Body of pancreas (tissue), 4 donors: ENCODE results near the gene NFYC. TPM values are rescaled to one million over a fixed set of nuclear protein-coding genes. Genes with fewer than 3 reads are reported as not detected.

ENCODE experiments used
- ATAC-seq: fragments of 150-250 bp; one replicate; pipeline ENCODE4 v1.9.1; 2016
- DNase-seq, 4 donors: peaks; one replicate each; pipeline ENCODE4 v3.0.0-alpha.2; 2019
- H3K27ac ChIP-seq, 4 donors: fragments of 200-600 bp; sonication (generic); 1 replicate in 3 of 4; 2 replicates in 1 of 4; pipeline versions ENCODE4 v1.5.1 to v1.6.1; 2016 to 2019; ENCODE audit warnings: mild to moderate bottlenecking in 1 of 4, mixed read lengths in 1 of 4, moderate library complexity in 1 of 4
- H3K27me3 ChIP-seq, 2 donors: fragments of 200-600 bp; sonication (generic); one replicate each; pipeline ENCODE4 v1.6.0; 2016; ENCODE audit warnings: mild to moderate bottlenecking in 1 of 2
- H3K36me3 ChIP-seq, 2 donors: fragments of 200-600 bp; sonication (generic); replicated peaks in 1 of 2; 2 replicates each; pipeline ENCODE4 v1.5.1; 2016; ENCODE audit warnings: low read depth in 2 of 2; ENCODE audit not compliant: insufficient read depth in 1 of 2
- H3K4me1 ChIP-seq: fragments of 200-600 bp; sonication (generic); one replicate; pipeline ENCODE4 v1.6.0; 2016
- H3K4me3 ChIP-seq, 2 donors: fragments of 200-600 bp; sonication (generic); 1 replicate in 1 of 2; 2 replicates in 1 of 2; pipeline ENCODE4 v1.5.1; 2016 to 2019
- H3K9me3 ChIP-seq, 3 donors: fragments of 200-600 bp; sonication (generic); 1 replicate in 2 of 3; 2 replicates in 1 of 3; pipeline ENCODE4 v1.5.1; 2016
- CTCF ChIP-seq, 7 experiments: fragments of 450-650 bp in 4 of 7; fragments of 200-600 bp in 3 of 7; sonication (generic) in 3 of 7; IDR thresholded peaks; one replicate each; pipeline ENCODE4 v1.5.1; 2016 to 2019; ENCODE audit warnings: antibody characterized with exemption in 7 of 7
- POLR2A ChIP-seq, 3 donors: fragments of 450-650 bp; IDR thresholded peaks; one replicate each; pipeline ENCODE4 v1.6.1; 2016; ENCODE audit warnings: antibody characterized with exemption in 3 of 3, mild to moderate bottlenecking in 2 of 3
- WGBS, 2 donors: methylation state at CpG; one replicate each; pipeline ENCODE4 v1.1.5; 2017; 5-methylcytosine and 5-hydroxymethylcytosine counted together
- intact Hi-C: fragments of 100-400 bp; cut with DNase I; formaldehyde crosslinking; loops from one replicate; pipeline ENCODE4 v1.15.1; 2023
- total RNA-seq, 2 donors: library from RNA; depleted of rRNA; stranded (reverse); fragments of >200 nt; gene quantifications; one replicate each; pipeline ENCODE4 v1.1.0, GENCODE V29; 2016

The NFYC gene
- total RNA-seq, 2 donors from 2014 or later: 37.2 to 44.9 TPM

- ATAC-seq: no peak
- intact Hi-C loops: no loop called here
- H3K9me3 ChIP-seq: no peaks in the 10 kb centered on the region
- H3K36me3 ChIP-seq: no peaks in the 10 kb centered on the region
- TF ChIP-seq CTCF (IDR thresholded peaks at IDR 0.05) (no peak), POLR2A (IDR thresholded peaks at IDR 0.05) (no peak)
- no peak overlapping the region for H3K4me3 ChIP-seq
- no peak for DNase-seq
- H3K4me1 ChIP-seq: peaks cover 53% of the 10 kb centered on the region
- H3K27ac ChIP-seq: no peak overlapping the region
- 91 to 93% methylated on average over 4 of the region's 4 CpGs for WGBS, 2 donors
- H3K27me3 ChIP-seq: no peaks in the 10 kb centered on the region
Measured at GRCh38 chr1:40706626-40707025, 15.1 kb downstream of the NFYC start.

DNA sequence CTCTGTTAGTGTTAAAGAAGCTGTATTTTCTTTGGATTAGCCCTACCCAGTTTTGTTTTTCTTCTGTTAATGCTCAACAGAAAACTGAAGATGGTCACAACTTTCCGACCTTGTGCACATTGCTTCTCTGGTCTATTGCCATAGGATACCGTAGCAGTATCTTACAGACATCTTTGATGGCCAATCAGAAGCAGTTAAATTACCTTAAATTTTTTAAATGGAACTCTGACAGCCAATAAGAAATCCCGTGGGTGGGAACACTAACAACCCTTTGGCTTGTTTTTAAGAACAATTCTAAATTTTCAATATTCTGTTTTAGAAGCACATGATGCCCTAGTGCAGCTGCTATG lies 17.2 kb downstream of the NFYC start:
- H3K27me3 ChIP-seq: no peaks in the 10 kb centered on the region
- peaks cover 68% of the 10 kb centered on the region for H3K4me1 ChIP-seq
- H3K4me3 ChIP-seq: no peak overlapping the region
- TF ChIP-seq POLR2A (IDR thresholded peaks at IDR 0.05): no peak
- no peak for TF ChIP-seq CTCF (IDR thresholded peaks at IDR 0.05)
- intact Hi-C loops: no loop called here
- 6 to 13% methylated on average over 3 of the region's 3 CpGs for WGBS, 2 donors
- H3K27ac ChIP-seq: peak overlapping the region; percentile 42 to 81 (median 76)
- no peak for DNase-seq
- H3K9me3 ChIP-seq: no peaks in the 10 kb centered on the region
- peak; percentile 41 for ATAC-seq
- no peaks in the 10 kb centered on the region for H3K36me3 ChIP-seq

DNA sequence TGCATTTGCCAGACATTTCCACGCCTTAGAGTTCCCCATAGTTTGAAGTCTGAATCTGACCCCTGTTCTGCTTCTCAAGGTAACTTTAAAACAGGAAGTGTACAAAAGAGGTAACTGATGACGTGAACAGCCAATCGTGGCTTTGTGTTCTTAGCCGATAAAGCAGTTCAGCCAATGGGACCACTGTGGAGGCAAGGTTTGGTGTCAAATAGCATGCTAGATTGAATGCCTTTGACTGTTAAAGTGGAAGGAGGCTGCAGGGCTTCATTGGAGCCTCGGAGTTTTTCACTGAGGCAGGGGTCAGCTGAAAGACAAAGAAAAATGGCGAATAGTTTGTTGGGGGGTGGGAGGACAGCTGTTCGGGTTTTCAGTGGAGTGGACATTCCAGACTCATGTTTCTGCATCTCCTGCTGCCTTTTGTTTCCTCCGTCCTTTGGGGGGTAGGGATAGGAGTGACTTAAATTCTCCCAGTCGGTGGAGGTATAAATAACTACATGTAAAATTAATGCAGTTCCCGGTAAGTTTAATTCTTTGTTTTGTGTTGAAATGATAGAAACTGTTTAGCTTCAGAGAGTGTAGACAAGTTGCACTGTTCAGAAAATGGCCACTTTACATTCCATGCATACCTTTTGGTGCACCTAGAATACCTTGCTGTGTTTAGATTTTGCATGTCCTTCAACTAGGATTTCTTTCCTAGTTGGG lies 17.7 kb downstream of the NFYC start:
- H3K27me3 ChIP-seq: no peaks in the 10 kb centered on the region
- WGBS, 2 donors: 8 to 12% methylated on average over 10 of the region's 10 CpGs
- H3K4me3 ChIP-seq: peak overlapping the region in 1 of 2 donors; percentile 0
- H3K36me3 ChIP-seq: no peaks in the 10 kb centered on the region
- H3K4me1 ChIP-seq: peaks cover 68% of the 10 kb centered on the region
- no peaks in the 10 kb centered on the region for H3K9me3 ChIP-seq
- intact Hi-C loops: no loop called here
- TF ChIP-seq POLR2A (IDR thresholded peaks at IDR 0.05) (peak in 2 of 3 donors; percentile 71), CTCF (IDR thresholded peaks at IDR 0.05) (no peak)
- ATAC-seq (peak; percentile 97), DNase-seq (peak; percentile 80 to 94 (median 88))
- peak overlapping the region; percentile 42 to 81 (median 76) for H3K27ac ChIP-seq

- intact Hi-C loops: no loop called here
- H3K36me3 ChIP-seq: no peaks in the 10 kb centered on the region
- no peaks in the 10 kb centered on the region for H3K27me3 ChIP-seq
- ATAC-seq (no peak), DNase-seq (no peak)
- no peak overlapping the region for H3K4me3 ChIP-seq
- H3K27ac ChIP-seq: peak overlapping the region; percentile 42 to 81 (median 76)
- TF ChIP-seq POLR2A (IDR thresholded peaks at IDR 0.05) (no peak), CTCF (IDR thresholded peaks at IDR 0.05) (no peak)
- peaks cover 67% of the 10 kb centered on the region for H3K4me1 ChIP-seq
- no peaks in the 10 kb centered on the region for H3K9me3 ChIP-seq
- 2 to 10% methylated on average over 3 of the region's 3 CpGs for WGBS, 2 donors
Measured at GRCh38 chr1:40709802-40710278, 18.3 kb downstream of the NFYC start.
